ENCODE results near the gene SEMA3D.

The SEMA3D gene

GRCh38 chr7:85006754-85007153, 180.1 kb downstream of the SEMA3D start:
- no peak for TF ChIP-seq CTCF (conservative IDR thresholded peaks at IDR 0.05; ENCODE audit: low read depth)
- CTCF ChIA-PET = no interaction called here
- no peak for DNase-seq (ENCODE audit: low spot score)
- POLR2A ChIA-PET (ENCODE audit: low non-redundant PET) = no interaction called here
- no peak overlapping the region for H3K27ac ChIP-seq

GRCh38 chr7:85004402-85004801, 182.5 kb downstream of the SEMA3D start:
- TF ChIP-seq CTCF (conservative IDR thresholded peaks at IDR 0.05; ENCODE audit: low read depth) = no peak
- ChIA-PET CTCF (no interaction called here), POLR2A (ENCODE audit: low non-redundant PET) (no interaction called here)
- no peak for DNase-seq (ENCODE audit: low spot score)
- no peak overlapping the region for H3K27ac ChIP-seq

- POLR2A ChIA-PET (ENCODE audit: low non-redundant PET) = no interaction called here
- no peak for DNase-seq (ENCODE audit: low spot score)
- H3K27ac ChIP-seq = no peak overlapping the region
- no peak for TF ChIP-seq CTCF (conservative IDR thresholded peaks at IDR 0.05; ENCODE audit: low read depth)
- CTCF ChIA-PET = no interaction called here
These were observed 185.1 kb downstream of the SEMA3D start for GRCh38 chr7:85001495-85002345.

- ChIA-PET CTCF (interaction anchor here (0.6 kb wide), 1 partner anchor 1045 kb away, joined by 3 read pairs; no protein-coding TSS in a partner anchor), POLR2A (ENCODE audit: low non-redundant PET) (no interaction called here)
- no peak for TF ChIP-seq CTCF (conservative IDR thresholded peaks at IDR 0.05; ENCODE audit: low read depth)
- no peak overlapping the region for H3K27ac ChIP-seq
- DNase-seq (ENCODE audit: low spot score) = no peak
These were observed 186.0 kb downstream of the SEMA3D start for GRCh38 chr7:85000735-85001350.

- POLR2A ChIA-PET (ENCODE audit: low non-redundant PET) = no interaction called here
- TF ChIP-seq CTCF (conservative IDR thresholded peaks at IDR 0.05; ENCODE audit: low read depth) = no peak
- CTCF ChIA-PET = no interaction called here
- no peak overlapping the region for H3K27ac ChIP-seq
- no peak for DNase-seq (ENCODE audit: low spot score)
These were observed 187.4 kb downstream of the SEMA3D start for GRCh38 chr7:84999450-84999849.

GRCh38 chr7:84998665-84999064, 188.2 kb downstream of the SEMA3D start:
- POLR2A ChIA-PET (ENCODE audit: low non-redundant PET) = no interaction called here
- TF ChIP-seq CTCF (conservative IDR thresholded peaks at IDR 0.05; ENCODE audit: low read depth) = no peak
- CTCF ChIA-PET = interaction anchor here (0.6 kb wide), 1 partner anchor 806 kb away, joined by 4 read pairs; no protein-coding TSS in a partner anchor
- no peak for DNase-seq (ENCODE audit: low spot score)
- H3K27ac ChIP-seq = no peak overlapping the region

Measured in RWPE1 (cell line).